Duodenal mucosa (tissue), 2 donors: ENCODE measurements around the gene SLC12A8.
A peak's percentile ranks its signal among the peaks of the same experiment; 100 is the strongest.

Source experiments
- H3K27ac ChIP-seq: one replicate; pipeline ENCODE4 v1.7.0; 2013; ENCODE audit warnings: low read depth, low read length
- H3K27me3 ChIP-seq, 2 donors: one replicate each; pipeline ENCODE4 v1.7.0; 2013; ENCODE audit warnings: low read length in 2 of 2, control low read depth in 1 of 2; ENCODE audit not compliant: insufficient read depth in 2 of 2, control insufficient read depth in 1 of 2
- H3K36me3 ChIP-seq, 2 donors: one replicate each; pipeline ENCODE4 v1.7.0; 2013; ENCODE audit warnings: low read length in 2 of 2, control low read depth in 1 of 2; ENCODE audit not compliant: insufficient read depth in 2 of 2, control insufficient read depth in 1 of 2
- H3K4me1 ChIP-seq, 2 donors: one replicate each; pipeline ENCODE4 v1.7.0; 2013; ENCODE audit warnings: low read length in 2 of 2, control low read depth in 1 of 2; ENCODE audit not compliant: insufficient read depth in 2 of 2, control insufficient read depth in 1 of 2
- H3K4me3 ChIP-seq, 2 donors: one replicate each; pipeline ENCODE4 v1.7.0; 2013; ENCODE audit warnings: low read length in 2 of 2, low read depth in 1 of 2
- H3K9ac ChIP-seq, 2 donors: one replicate each; pipeline ENCODE4 v1.7.0; 2013; ENCODE audit warnings: low read length in 2 of 2, low read depth in 1 of 2
- H3K9me3 ChIP-seq, 2 donors: one replicate each; pipeline ENCODE4 v1.7.0; 2013; ENCODE audit warnings: low read length in 2 of 2, control low read depth in 1 of 2; ENCODE audit not compliant: control insufficient read depth in 1 of 2

SLC12A8 gene

GRCh38 chr3:125175295-125176078, 37.1 kb downstream of the SLC12A8 start:
- no peaks in the 10 kb centered on the region for H3K27me3 ChIP-seq
- no peaks in the 10 kb centered on the region for H3K9me3 ChIP-seq
- H3K4me3 ChIP-seq = no peak overlapping the region
- no peak overlapping the region for H3K9ac ChIP-seq
- no peaks in the 10 kb centered on the region for H3K4me1 ChIP-seq
- H3K27ac ChIP-seq = no peak overlapping the region
- no peaks in the 10 kb centered on the region for H3K36me3 ChIP-seq

DNA sequence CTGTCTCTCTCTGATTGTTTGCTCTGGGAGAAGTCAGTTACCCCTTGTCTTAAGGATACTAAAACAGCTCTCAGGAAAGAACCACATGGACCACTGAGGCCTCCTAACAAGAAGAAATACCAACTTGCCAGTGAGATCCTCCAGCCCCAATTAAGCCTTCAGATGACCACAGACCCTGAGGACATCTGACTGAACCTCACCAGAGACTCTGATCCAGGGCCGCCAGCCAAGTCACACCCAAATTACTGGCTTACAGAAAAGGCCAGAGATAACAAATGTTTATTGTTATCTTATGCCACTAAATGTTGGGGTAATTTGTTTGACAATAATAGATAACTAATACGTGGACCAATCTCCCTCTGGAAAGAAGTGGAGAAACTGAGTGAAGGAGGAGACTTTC, 40.2 kb downstream of the SLC12A8 start:
- H3K27me3 ChIP-seq = no peaks in the 10 kb centered on the region

GRCh38 chr3:125168711-125169393, 43.7 kb downstream of the SLC12A8 start:
- no peaks in the 10 kb centered on the region for H3K27me3 ChIP-seq
- peaks cover 0 to 8% of the 10 kb centered on the region in 2 donors for H3K36me3 ChIP-seq
- H3K9me3 ChIP-seq = no peaks in the 10 kb centered on the region
- no peak overlapping the region for H3K27ac ChIP-seq
- H3K4me3 ChIP-seq = no peak overlapping the region
- no peak overlapping the region for H3K9ac ChIP-seq
- H3K4me1 ChIP-seq = peaks cover 0 to 8% of the 10 kb centered on the region in 2 donors

More for the DNA sequence above, 40.2 kb downstream of the SLC12A8 start:
- no peaks in the 10 kb centered on the region for H3K9me3 ChIP-seq
- H3K9ac ChIP-seq = no peak overlapping the region
- no peak overlapping the region for H3K27ac ChIP-seq
- peaks cover 0 to 8% of the 10 kb centered on the region in 2 donors for H3K36me3 ChIP-seq
- no peaks in the 10 kb centered on the region for H3K4me1 ChIP-seq
- no peak overlapping the region for H3K4me3 ChIP-seq

DNA sequence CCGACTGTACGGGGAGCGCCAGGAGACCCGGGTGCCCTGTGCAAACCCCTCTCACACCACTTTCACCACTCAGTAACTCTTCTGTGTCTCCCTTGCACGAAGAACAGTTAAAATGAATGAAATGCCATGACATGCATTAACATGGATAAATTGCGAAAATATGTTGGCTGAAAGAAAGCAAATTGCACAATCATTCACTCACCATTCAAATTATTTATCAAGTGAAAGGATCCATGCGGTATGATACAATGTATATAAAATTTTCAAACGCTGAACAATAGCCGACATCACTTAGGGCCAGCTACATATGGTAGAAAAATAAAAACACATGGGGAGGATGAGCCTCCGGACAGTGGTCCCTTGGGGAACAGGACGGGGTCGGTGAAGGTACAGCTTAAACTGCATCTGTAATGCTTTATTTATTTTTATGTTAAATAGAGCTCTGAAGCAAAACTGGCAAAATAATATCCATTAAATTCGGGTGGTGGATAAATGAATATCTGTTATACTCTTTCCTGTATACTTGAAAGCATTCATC, 45.9 kb downstream of the SLC12A8 start:
- Histone ChIP-seq H3K27ac (no peak overlapping the region), H3K4me1 (peaks cover 0 to 11% of the 10 kb centered on the region in 2 donors), H3K4me3 (no peak overlapping the region), H3K9me3 (no peaks in the 10 kb centered on the region), H3K27me3 (no peaks in the 10 kb centered on the region), H3K9ac (no peak overlapping the region), H3K36me3 (peaks cover 0 to 8% of the 10 kb centered on the region in 2 donors)

DNA sequence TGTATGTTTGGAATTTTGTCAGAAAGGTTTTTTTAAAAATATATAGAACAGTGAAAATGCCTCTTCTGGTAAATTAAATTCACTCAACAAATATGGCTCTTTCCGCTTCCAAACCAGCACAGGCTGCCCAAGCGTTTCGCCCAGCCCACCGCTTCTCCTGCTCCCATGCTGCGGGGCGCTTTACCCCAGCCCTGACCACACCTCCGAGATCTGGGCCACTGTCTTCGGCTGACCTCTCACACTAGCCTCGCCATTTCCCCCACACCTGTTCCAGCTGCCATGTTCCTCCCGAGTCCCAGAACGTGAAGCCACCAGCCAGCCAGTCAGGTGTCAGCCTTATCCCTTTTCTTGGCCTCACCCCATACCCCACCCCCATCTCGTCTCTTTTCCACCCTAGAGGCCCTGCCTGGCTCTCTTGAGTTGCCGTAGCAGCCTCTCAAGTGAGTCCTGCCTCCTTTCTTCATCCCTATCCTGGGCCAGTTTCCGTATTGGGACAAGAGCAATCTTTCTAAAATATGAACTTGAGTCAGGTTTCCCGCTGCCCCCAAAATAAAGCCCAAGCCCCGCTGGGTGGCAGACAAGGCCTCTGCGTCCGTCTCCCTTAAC, 46.5 kb downstream of the SLC12A8 start:
- Histone ChIP-seq H3K4me1 (peaks cover 0 to 11% of the 10 kb centered on the region in 2 donors), H3K27ac (no peak overlapping the region), H3K9ac (no peak overlapping the region), H3K36me3 (peaks cover 0 to 8% of the 10 kb centered on the region in 2 donors), H3K27me3 (no peaks in the 10 kb centered on the region), H3K9me3 (no peaks in the 10 kb centered on the region), H3K4me3 (no peak overlapping the region)

GRCh38 chr3:125165189-125165947, 47.2 kb downstream of the SLC12A8 start:
- no peaks in the 10 kb centered on the region for H3K27me3 ChIP-seq
- no peak overlapping the region for H3K9ac ChIP-seq
- H3K9me3 ChIP-seq = no peaks in the 10 kb centered on the region
- no peak overlapping the region for H3K4me3 ChIP-seq
- H3K4me1 ChIP-seq = peaks cover 0 to 11% of the 10 kb centered on the region in 2 donors
- no peak overlapping the region for H3K27ac ChIP-seq
- peaks cover 0 to 8% of the 10 kb centered on the region in 2 donors for H3K36me3 ChIP-seq

DNA sequence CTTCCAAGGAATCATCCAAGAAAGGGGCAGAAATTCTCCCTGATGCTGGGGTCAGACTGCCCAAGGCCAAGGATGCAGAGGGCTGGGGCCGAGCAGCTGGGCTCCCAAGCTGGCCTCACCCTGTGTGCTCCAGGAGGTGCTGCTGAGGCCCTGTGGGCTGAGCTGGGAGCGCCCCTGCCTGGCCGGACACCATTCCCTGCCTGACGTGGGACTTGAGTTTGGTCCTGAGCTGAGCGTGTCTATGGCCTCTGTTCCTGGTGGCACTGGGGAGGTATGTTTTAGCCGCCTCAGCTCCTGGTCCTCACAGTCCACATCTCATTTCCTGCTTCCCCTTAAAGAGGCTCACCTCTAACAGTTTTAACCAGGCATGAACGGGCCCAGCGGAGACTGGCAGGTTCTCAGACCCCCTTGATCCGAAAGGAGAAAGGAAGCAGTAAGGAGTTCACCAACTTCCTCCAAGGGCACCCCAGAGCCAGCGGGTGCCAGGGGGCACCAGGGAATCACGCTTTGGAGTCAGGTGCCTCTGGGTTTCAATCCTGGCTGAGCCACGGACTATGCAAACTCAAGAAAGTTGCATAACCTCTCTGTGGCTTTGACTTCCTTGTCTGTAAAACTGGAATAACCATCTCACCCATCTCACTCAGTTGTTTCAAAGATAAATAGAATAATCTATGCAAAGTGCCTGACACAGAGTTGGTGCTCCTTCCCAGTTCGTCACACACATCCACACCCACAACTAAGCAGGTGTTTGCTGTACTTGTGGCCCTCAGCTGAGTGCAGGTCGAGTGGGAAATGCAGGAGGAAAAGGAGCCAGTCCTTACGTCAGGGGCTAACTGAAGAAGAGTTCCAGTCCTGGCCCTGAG, 48.6 kb downstream of the SLC12A8 start:
- Histone ChIP-seq H3K27ac (peak overlapping the region; percentile 11), H3K4me1 (peaks cover 0 to 11% of the 10 kb centered on the region in 2 donors), H3K4me3 (no peak overlapping the region), H3K9ac (no peak overlapping the region), H3K9me3 (no peaks in the 10 kb centered on the region), H3K36me3 (peaks cover 0 to 4% of the 10 kb centered on the region in 2 donors), H3K27me3 (no peaks in the 10 kb centered on the region)

GRCh38 chr3:125161607-125162219, 50.8 kb downstream of the SLC12A8 start:
- Histone ChIP-seq H3K27me3 (no peaks in the 10 kb centered on the region), H3K4me1 (peaks cover 0 to 11% of the 10 kb centered on the region in 2 donors), H3K9me3 (no peaks in the 10 kb centered on the region), H3K27ac (no peak overlapping the region), H3K9ac (no peak overlapping the region), H3K36me3 (peaks cover 0 to 3% of the 10 kb centered on the region in 2 donors), H3K4me3 (no peak overlapping the region)
